ENCODE data around the gene ZBTB20.

GRCh38 chr3:115040673-115041286, 106.3 kb downstream of the ZBTB20 start:
- TF ChIP-seq CTCF (IDR thresholded peaks at IDR 0.05; ENCODE audit: insufficient read depth, low read depth, low read length) (peak; percentile 78), EZH2 (IDR thresholded peaks at IDR 0.05; ENCODE audit: insufficient read depth, low read length) (no peak)
